HCT116 (cell line): ENCODE data around the gene EPHA4.

Source experiments
- CEBPB ChIP-seq: IDR thresholded peaks from 2 replicates; pipeline ENCODE4 v1.6.1; 2012; ENCODE audit warnings: low read depth
- ELF1 ChIP-seq: IDR thresholded peaks from 2 replicates; pipeline ENCODE4 v1.6.1; 2012; ENCODE audit warnings: low read depth, borderline replicate concordance
- EZH2 ChIP-seq: fragments of 200-600 bp; sonication (generic); IDR thresholded peaks from 2 replicates; pipeline ENCODE4 v1.6.1; 2017; ENCODE audit warnings: antibody characterized with exemption, mixed run types
- EZH2phosphoT487 ChIP-seq: fragments of 200-600 bp; IDR thresholded peaks from 2 replicates; pipeline ENCODE4 v1.6.1; 2018; ENCODE audit warnings: antibody characterized with exemption, borderline replicate concordance
- JUND ChIP-seq: IDR thresholded peaks from 2 replicates; pipeline ENCODE4 v1.6.1; 2012
- POLR2A ChIP-seq: IDR thresholded peaks from 2 replicates; pipeline ENCODE4 v1.7.0; 2011; ENCODE audit warnings: borderline replicate concordance; ENCODE audit not compliant: insufficient read depth, insufficient read length; ENCODE audit errors: extremely low read depth
- RAD21 ChIP-seq: IDR thresholded peaks from 2 replicates; pipeline ENCODE4 v1.6.1; 2012; ENCODE audit warnings: low read depth, mild to moderate bottlenecking
- SIN3A ChIP-seq: IDR thresholded peaks from 2 replicates; pipeline ENCODE4 v1.6.1; 2012; ENCODE audit warnings: low read depth
- YY1 ChIP-seq: IDR thresholded peaks from 2 replicates; pipeline ENCODE4 v1.6.1; 2011; ENCODE audit warnings: low read length, low read depth, moderate library complexity, mild to moderate bottlenecking; ENCODE audit not compliant: insufficient replicate concordance; ENCODE audit errors: extremely low read depth
- ZNF274 ChIP-seq: fragments of 200-500 bp; sonication (Bioruptor generic); IDR thresholded peaks from 2 replicates; pipeline ENCODE4 v1.6.1; 2014; ENCODE audit warnings: mild to moderate bottlenecking, low read depth, low read length, inconsistent platforms
- TF ChIP-seq, protein P1 (sequence below), 3 experiments: fragments of 200-600 bp in 1 of 3; sonication (generic) in 1 of 3; IDR thresholded peaks in 2 of 3; conservative IDR thresholded peaks in 1 of 3; 2 replicates each; pipeline ENCODE4 v1.5.1; 2012 to 2017; ENCODE audit warnings: low read depth in 2 of 3, low read length in 2 of 3, antibody characterized with exemption in 1 of 3, borderline replicate concordance in 1 of 3, control low read depth in 1 of 3, mild to moderate bottlenecking in 1 of 3, mixed read lengths in 1 of 3, mixed run types in 1 of 3, moderate library complexity in 1 of 3; ENCODE audit not compliant: insufficient read depth in 1 of 3
- TF ChIP-seq, protein P2 (sequence below): IDR thresholded peaks from 2 replicates; pipeline ENCODE4 v1.6.1; 2011; ENCODE audit warnings: mild to moderate bottlenecking, low read length, moderate library complexity; ENCODE audit not compliant: insufficient replicate concordance; ENCODE audit errors: extremely low read depth
- TF ChIP-seq, protein P3 (sequence below): IDR thresholded peaks from 2 replicates; pipeline ENCODE4 v1.6.1; 2012; ENCODE audit warnings: low read depth

DNA sequence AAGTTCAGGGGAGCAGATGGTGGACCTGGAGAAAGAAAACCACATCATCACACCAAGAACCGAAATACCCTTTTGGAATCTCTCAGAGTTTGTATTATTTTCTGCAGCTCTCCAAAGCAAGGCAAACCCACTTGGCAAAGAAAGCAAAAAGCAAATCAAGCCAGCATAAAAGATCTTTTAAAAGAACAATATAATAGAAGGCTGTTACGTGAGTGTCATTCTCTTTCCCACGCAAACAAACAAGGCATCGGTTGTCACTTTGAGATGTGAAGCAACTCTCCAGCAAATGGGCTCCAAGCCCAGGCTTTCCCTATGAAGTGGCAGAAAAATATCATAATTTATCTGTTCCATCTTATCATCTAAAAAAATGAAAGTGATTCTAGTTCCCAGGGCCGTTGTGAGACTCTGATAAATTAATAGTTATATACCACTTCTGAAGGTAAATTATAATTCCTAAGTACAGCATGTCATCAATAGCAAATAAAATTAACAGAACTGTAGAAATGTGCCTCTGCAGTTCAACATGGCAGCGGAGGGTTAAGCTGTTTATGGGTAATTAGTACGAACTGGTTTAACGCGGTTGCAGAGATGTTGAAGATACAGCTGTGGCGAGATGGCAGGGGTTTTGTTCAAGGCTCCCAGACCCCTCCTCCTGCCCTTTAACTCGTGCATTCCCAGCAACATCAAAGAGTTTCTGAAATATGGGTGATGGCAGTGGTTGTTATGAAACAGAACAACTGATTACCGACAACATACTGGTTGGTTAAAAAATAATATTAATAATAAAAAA is 89.2 kb downstream of the EPHA4 start:
- TF ChIP-seq JUND = no peak
- TF ChIP-seq, protein P1, sequence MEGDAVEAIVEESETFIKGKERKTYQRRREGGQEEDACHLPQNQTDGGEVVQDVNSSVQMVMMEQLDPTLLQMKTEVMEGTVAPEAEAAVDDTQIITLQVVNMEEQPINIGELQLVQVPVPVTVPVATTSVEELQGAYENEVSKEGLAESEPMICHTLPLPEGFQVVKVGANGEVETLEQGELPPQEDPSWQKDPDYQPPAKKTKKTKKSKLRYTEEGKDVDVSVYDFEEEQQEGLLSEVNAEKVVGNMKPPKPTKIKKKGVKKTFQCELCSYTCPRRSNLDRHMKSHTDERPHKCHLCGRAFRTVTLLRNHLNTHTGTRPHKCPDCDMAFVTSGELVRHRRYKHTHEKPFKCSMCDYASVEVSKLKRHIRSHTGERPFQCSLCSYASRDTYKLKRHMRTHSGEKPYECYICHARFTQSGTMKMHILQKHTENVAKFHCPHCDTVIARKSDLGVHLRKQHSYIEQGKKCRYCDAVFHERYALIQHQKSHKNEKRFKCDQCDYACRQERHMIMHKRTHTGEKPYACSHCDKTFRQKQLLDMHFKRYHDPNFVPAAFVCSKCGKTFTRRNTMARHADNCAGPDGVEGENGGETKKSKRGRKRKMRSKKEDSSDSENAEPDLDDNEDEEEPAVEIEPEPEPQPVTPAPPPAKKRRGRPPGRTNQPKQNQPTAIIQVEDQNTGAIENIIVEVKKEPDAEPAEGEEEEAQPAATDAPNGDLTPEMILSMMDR (IDR thresholded peaks at IDR 0.05 in 2 of 3, conservative IDR thresholded peaks at IDR 0.05 in 1 of 3; ENCODE audit: borderline replicate concordance in 1 of 3, insufficient read depth in 1 of 3, low read depth in 2 of 3, low read length in 2 of 3) = no peak
- TF ChIP-seq POLR2A = no peak
- TF ChIP-seq ZNF274 = no peak
- TF ChIP-seq, protein P2, sequence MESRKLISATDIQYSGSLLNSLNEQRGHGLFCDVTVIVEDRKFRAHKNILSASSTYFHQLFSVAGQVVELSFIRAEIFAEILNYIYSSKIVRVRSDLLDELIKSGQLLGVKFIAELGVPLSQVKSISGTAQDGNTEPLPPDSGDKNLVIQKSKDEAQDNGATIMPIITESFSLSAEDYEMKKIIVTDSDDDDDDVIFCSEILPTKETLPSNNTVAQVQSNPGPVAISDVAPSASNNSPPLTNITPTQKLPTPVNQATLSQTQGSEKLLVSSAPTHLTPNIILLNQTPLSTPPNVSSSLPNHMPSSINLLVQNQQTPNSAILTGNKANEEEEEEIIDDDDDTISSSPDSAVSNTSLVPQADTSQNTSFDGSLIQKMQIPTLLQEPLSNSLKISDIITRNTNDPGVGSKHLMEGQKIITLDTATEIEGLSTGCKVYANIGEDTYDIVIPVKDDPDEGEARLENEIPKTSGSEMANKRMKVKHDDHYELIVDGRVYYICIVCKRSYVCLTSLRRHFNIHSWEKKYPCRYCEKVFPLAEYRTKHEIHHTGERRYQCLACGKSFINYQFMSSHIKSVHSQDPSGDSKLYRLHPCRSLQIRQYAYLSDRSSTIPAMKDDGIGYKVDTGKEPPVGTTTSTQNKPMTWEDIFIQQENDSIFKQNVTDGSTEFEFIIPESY = no peak
- no peak for TF ChIP-seq RAD21
- no peak for TF ChIP-seq EZH2phosphoT487
- TF ChIP-seq EZH2 = no peak
- TF ChIP-seq, protein P3, sequence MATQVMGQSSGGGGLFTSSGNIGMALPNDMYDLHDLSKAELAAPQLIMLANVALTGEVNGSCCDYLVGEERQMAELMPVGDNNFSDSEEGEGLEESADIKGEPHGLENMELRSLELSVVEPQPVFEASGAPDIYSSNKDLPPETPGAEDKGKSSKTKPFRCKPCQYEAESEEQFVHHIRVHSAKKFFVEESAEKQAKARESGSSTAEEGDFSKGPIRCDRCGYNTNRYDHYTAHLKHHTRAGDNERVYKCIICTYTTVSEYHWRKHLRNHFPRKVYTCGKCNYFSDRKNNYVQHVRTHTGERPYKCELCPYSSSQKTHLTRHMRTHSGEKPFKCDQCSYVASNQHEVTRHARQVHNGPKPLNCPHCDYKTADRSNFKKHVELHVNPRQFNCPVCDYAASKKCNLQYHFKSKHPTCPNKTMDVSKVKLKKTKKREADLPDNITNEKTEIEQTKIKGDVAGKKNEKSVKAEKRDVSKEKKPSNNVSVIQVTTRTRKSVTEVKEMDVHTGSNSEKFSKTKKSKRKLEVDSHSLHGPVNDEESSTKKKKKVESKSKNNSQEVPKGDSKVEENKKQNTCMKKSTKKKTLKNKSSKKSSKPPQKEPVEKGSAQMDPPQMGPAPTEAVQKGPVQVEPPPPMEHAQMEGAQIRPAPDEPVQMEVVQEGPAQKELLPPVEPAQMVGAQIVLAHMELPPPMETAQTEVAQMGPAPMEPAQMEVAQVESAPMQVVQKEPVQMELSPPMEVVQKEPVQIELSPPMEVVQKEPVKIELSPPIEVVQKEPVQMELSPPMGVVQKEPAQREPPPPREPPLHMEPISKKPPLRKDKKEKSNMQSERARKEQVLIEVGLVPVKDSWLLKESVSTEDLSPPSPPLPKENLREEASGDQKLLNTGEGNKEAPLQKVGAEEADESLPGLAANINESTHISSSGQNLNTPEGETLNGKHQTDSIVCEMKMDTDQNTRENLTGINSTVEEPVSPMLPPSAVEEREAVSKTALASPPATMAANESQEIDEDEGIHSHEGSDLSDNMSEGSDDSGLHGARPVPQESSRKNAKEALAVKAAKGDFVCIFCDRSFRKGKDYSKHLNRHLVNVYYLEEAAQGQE = no peak
- TF ChIP-seq CEBPB = no peak
- no peak for TF ChIP-seq ELF1
- TF ChIP-seq SIN3A = no peak
- no peak for TF ChIP-seq YY1
